ENCODE results near the gene BLVRB. TPM values are rescaled to one million over a fixed set of nuclear protein-coding genes. Genes with fewer than 3 reads are reported as not detected.

The BLVRB gene
- total and polyA plus RNA-seq, 9 of the 15 experiments (the other 6 are each of a cell fraction or from before 2014, with no cell fraction given): 81.1 to 749 (median 331) TPM

DNA sequence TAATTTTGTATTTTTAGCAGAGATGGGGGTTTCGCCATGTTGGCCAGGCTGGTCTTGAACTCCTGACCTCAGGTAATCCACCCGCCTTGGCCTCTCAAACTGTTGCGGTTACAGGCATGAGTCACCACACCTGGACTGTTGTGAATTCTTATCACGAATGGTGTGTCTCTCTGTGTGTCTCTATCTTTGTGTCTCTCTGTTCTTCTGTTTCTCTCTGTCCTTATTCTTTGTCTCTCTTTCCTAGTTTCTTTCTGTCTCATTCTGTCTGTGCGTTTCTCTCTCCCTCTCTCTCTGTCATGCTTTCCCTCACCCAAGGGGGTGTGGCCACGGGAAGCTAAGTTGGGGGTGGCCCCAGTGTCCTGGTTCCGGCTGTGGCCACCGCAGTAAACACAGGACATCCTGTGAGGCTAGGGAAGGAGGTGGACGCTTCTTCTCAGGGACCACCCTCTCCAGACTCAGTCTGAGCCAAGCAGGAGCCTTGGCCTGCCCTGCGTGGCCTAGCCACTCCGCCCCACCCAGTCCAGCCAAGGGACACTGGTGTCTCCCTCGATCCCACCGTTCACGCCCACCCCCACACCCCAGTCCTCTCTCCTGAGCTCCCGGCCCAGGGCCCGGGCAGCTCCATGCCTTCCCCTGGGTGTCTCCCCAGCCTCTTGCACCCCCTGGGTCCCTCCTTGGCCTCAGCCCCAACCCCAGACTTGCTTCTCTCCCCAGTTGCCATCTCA lies 48.5 kb downstream of the BLVRB start (continued):
- TF ChIP-seq, protein P1, sequence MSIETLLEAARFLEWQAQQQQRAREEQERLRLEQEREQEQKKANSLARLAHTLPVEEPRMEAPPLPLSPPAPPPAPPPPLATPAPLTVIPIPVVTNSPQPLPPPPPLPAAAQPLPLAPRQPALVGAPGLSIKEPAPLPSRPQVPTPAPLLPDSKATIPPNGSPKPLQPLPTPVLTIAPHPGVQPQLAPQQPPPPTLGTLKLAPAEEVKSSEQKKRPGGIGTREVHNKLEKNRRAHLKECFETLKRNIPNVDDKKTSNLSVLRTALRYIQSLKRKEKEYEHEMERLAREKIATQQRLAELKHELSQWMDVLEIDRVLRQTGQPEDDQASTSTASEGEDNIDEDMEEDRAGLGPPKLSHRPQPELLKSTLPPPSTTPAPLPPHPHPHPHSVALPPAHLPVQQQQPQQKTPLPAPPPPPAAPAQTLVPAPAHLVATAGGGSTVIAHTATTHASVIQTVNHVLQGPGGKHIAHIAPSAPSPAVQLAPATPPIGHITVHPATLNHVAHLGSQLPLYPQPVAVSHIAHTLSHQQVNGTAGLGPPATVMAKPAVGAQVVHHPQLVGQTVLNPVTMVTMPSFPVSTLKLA (conservative IDR thresholded peaks at IDR 0.05): peak; percentile 64 to 80
- TF ChIP-seq PTTG1 (tag; IDR thresholded peaks at IDR 0.05; ENCODE audit: low read depth) (no peak), GTF2E2 (tag; IDR thresholded peaks at IDR 0.05) (no peak), TRIM24 (IDR thresholded peaks at IDR 0.05) (peak; percentile 61 to 71), ZNF79 (CRISPR knock-in tag; IDR thresholded peaks at IDR 0.05; ENCODE audit: low read depth) (no peak), MBD2 (IDR thresholded peaks at IDR 0.05; ENCODE audit: borderline replicate concordance, low read depth) (no peak), NFE2 (IDR thresholded peaks at IDR 0.05; ENCODE audit: low read depth) (peak; percentile 61), ZNF3 (CRISPR knock-in tag; IDR thresholded peaks at IDR 0.05) (no peak), TRIM28 (IDR thresholded peaks at IDR 0.05) (peak; percentile 53; the same call in 1 of the 2 replicates), ETV5 (CRISPR knock-in tag; IDR thresholded peaks at IDR 0.05; ENCODE audit: low read depth) (peak; percentile 79), FOXJ3 (CRISPR knock-in tag; IDR thresholded peaks at IDR 0.05) (peak; percentile 25; the same call in 1 of the 2 replicates), ZEB2 (IDR thresholded peaks at IDR 0.05) (peak; percentile 99), ZSCAN32 (CRISPR knock-in tag; IDR thresholded peaks at IDR 0.05) (no peak)
- TF ChIP-seq, protein P2, sequence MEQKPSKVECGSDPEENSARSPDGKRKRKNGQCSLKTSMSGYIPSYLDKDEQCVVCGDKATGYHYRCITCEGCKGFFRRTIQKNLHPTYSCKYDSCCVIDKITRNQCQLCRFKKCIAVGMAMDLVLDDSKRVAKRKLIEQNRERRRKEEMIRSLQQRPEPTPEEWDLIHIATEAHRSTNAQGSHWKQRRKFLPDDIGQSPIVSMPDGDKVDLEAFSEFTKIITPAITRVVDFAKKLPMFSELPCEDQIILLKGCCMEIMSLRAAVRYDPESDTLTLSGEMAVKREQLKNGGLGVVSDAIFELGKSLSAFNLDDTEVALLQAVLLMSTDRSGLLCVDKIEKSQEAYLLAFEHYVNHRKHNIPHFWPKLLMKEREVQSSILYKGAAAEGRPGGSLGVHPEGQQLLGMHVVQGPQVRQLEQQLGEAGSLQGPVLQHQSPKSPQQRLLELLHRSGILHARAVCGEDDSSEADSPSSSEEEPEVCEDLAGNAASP (IDR thresholded peaks at IDR 0.05): no peak
- TF ChIP-seq, protein P3, sequence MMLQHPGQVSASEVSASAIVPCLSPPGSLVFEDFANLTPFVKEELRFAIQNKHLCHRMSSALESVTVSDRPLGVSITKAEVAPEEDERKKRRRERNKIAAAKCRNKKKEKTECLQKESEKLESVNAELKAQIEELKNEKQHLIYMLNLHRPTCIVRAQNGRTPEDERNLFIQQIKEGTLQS (IDR thresholded peaks at IDR 0.05): peak; percentile 97
- TF ChIP-seq, protein P3 (CRISPR knock-in tag; conservative IDR thresholded peaks at IDR 0.05): peak; percentile 91; the same call in 1 of the 2 replicates
- TF ChIP-seq, protein P4, sequence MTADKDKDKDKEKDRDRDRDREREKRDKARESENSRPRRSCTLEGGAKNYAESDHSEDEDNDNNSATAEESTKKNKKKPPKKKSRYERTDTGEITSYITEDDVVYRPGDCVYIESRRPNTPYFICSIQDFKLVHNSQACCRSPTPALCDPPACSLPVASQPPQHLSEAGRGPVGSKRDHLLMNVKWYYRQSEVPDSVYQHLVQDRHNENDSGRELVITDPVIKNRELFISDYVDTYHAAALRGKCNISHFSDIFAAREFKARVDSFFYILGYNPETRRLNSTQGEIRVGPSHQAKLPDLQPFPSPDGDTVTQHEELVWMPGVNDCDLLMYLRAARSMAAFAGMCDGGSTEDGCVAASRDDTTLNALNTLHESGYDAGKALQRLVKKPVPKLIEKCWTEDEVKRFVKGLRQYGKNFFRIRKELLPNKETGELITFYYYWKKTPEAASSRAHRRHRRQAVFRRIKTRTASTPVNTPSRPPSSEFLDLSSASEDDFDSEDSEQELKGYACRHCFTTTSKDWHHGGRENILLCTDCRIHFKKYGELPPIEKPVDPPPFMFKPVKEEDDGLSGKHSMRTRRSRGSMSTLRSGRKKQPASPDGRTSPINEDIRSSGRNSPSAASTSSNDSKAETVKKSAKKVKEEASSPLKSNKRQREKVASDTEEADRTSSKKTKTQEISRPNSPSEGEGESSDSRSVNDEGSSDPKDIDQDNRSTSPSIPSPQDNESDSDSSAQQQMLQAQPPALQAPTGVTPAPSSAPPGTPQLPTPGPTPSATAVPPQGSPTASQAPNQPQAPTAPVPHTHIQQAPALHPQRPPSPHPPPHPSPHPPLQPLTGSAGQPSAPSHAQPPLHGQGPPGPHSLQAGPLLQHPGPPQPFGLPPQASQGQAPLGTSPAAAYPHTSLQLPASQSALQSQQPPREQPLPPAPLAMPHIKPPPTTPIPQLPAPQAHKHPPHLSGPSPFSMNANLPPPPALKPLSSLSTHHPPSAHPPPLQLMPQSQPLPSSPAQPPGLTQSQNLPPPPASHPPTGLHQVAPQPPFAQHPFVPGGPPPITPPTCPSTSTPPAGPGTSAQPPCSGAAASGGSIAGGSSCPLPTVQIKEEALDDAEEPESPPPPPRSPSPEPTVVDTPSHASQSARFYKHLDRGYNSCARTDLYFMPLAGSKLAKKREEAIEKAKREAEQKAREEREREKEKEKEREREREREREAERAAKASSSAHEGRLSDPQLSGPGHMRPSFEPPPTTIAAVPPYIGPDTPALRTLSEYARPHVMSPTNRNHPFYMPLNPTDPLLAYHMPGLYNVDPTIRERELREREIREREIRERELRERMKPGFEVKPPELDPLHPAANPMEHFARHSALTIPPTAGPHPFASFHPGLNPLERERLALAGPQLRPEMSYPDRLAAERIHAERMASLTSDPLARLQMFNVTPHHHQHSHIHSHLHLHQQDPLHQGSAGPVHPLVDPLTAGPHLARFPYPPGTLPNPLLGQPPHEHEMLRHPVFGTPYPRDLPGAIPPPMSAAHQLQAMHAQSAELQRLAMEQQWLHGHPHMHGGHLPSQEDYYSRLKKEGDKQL (CRISPR knock-in tag; IDR thresholded peaks at IDR 0.05; ENCODE audit: borderline replicate concordance): no peak
- TF ChIP-seq, protein P5, sequence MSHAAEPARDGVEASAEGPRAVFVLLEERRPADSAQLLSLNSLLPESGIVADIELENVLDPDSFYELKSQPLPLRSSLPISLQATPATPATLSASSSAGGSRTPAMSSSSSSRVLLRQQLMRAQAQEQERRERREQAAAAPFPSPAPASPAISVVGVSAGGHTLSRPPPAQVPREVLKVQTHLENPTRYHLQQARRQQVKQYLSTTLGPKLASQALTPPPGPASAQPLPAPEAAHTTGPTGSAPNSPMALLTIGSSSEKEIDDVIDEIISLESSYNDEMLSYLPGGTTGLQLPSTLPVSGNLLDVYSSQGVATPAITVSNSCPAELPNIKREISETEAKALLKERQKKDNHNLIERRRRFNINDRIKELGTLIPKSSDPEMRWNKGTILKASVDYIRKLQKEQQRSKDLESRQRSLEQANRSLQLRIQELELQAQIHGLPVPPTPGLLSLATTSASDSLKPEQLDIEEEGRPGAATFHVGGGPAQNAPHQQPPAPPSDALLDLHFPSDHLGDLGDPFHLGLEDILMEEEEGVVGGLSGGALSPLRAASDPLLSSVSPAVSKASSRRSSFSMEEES (CRISPR knock-in tag; IDR thresholded peaks at IDR 0.05): no peak

Data from K562 (cell line).